Esophagus muscularis mucosa (tissue), 4 donors: ENCODE measurements around the gene STAG2. TPM values are rescaled to one million over a fixed set of nuclear protein-coding genes. Genes with fewer than 3 reads are reported as not detected.

ENCODE experiments used
- DNase-seq: peaks from one replicate; pipeline ENCODE4 v3.0.0-alpha.2; 2017; ENCODE audit errors: extremely low spot score
- H3K27ac ChIP-seq, 4 donors: fragments of 200-600 bp; sonication (generic); replicated peaks in 1 of 4; 1 replicate in 3 of 4; 2 replicates in 1 of 4; pipeline ENCODE4 v1.5.1; 2016 to 2019; ENCODE audit warnings: mild to moderate bottlenecking in 1 of 4
- H3K27me3 ChIP-seq, 4 donors: fragments of 200-600 bp; sonication (generic); one replicate each; pipeline versions ENCODE4 v1.5.1 to v1.6.0; 2016 to 2019
- H3K36me3 ChIP-seq, 4 donors: fragments of 200-600 bp; sonication (generic); one replicate each; pipeline ENCODE4 v1.5.1; 2016 to 2019
- H3K4me1 ChIP-seq, 4 donors: fragments of 200-600 bp; sonication (generic); one replicate each; pipeline ENCODE4 v1.5.1; 2016 to 2019
- H3K4me3 ChIP-seq, 4 donors: fragments of 200-600 bp; sonication (generic); 1 replicate in 2 of 4; 2 replicates in 2 of 4; pipeline ENCODE4 v1.5.1; 2016 to 2019; ENCODE audit warnings: mild to moderate bottlenecking in 4 of 4, moderate library complexity in 1 of 4
- H3K9me3 ChIP-seq, 4 donors: fragments of 200-600 bp; sonication (generic); 1 replicate in 3 of 4; 2 replicates in 1 of 4; pipeline ENCODE4 v1.5.1; 2016 to 2019
- EP300 ChIP-seq: sonication (generic); formaldehyde crosslinking; IDR thresholded peaks from one replicate; pipeline ENCODE4 v1.6.1; 2017; ENCODE audit warnings: antibody characterized with exemption
- POLR2A ChIP-seq: fragments of 450-650 bp; IDR thresholded peaks from one replicate; pipeline ENCODE4 v1.6.1; 2017; ENCODE audit warnings: antibody characterized with exemption, moderate library complexity, mild to moderate bottlenecking, low read depth
- POLR2AphosphoS5 ChIP-seq, 2 donors: sonication (generic); formaldehyde crosslinking; IDR thresholded peaks; one replicate each; pipeline ENCODE4 v1.6.1; 2017; ENCODE audit warnings: antibody characterized with exemption in 2 of 2
- WGBS: methylation state at CpG from one replicate; pipeline ENCODE4 v1.1.5; 2018; 5-methylcytosine and 5-hydroxymethylcytosine counted together
- intact Hi-C: fragments of 100-400 bp; cut with DNase I; formaldehyde crosslinking; loops from one replicate; pipeline ENCODE4 v1.15.1; 2023
- total RNA-seq, 4 donors: library from RNA; depleted of rRNA; stranded (reverse); fragments of >200 nt; gene quantifications; one replicate each; pipeline versions ENCODE4 v1.1.0 to v1.2.1, GENCODE V29; 2016
- TF ChIP-seq, protein P1 (sequence below), 3 experiments: fragments of 200-600 bp in 2 of 3; fragments of 450-650 bp in 1 of 3; sonication (generic) in 2 of 3; IDR thresholded peaks; one replicate each; pipeline ENCODE4 v1.5.1; 2017 to 2019; ENCODE audit warnings: antibody characterized with exemption in 3 of 3, mild to moderate bottlenecking in 2 of 3, moderate library complexity in 1 of 3

Gene STAG2
- total RNA-seq, 4 donors from 2014 or later, result 60.6 to 94.3 (median 84.7) TPM

DNA sequence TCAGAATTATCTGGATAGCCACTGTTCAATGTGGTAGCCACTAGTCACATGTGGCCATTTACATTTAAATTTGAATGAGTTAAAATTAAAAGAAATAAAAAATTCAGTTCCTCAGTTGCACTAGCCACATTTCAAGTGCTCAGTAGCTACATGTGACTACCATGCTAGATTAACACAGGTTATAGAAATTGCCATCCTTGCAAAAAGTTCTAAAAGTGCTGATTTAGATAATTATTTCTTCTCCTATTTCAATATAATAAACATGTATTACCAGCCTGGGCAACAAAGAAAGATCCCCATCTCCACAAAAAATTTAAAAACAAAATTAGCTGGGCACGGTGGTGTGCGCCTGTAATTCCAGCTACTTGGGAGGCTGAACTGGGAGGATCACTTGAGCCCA is 11.7 kb upstream of the STAG2 start:
- H3K4me1 ChIP-seq, result no peaks in the 10 kb centered on the region
- H3K36me3 ChIP-seq, result no peaks in the 10 kb centered on the region
- H3K9me3 ChIP-seq, result no peaks in the 10 kb centered on the region
- H3K27ac ChIP-seq, result no peak overlapping the region
- intact Hi-C loops, result no loop called here
- H3K27me3 ChIP-seq, result no peaks in the 10 kb centered on the region
- no peak for DNase-seq
- 84% methylated on average over 2 of the region's 2 CpGs for WGBS
- TF ChIP-seq, protein P1, sequence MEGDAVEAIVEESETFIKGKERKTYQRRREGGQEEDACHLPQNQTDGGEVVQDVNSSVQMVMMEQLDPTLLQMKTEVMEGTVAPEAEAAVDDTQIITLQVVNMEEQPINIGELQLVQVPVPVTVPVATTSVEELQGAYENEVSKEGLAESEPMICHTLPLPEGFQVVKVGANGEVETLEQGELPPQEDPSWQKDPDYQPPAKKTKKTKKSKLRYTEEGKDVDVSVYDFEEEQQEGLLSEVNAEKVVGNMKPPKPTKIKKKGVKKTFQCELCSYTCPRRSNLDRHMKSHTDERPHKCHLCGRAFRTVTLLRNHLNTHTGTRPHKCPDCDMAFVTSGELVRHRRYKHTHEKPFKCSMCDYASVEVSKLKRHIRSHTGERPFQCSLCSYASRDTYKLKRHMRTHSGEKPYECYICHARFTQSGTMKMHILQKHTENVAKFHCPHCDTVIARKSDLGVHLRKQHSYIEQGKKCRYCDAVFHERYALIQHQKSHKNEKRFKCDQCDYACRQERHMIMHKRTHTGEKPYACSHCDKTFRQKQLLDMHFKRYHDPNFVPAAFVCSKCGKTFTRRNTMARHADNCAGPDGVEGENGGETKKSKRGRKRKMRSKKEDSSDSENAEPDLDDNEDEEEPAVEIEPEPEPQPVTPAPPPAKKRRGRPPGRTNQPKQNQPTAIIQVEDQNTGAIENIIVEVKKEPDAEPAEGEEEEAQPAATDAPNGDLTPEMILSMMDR (IDR thresholded peaks at IDR 0.05), result no peak
- TF ChIP-seq POLR2A (no peak), EP300 (no peak), POLR2AphosphoS5 (IDR thresholded peaks at IDR 0.05) (no peak)
- no peak overlapping the region for H3K4me3 ChIP-seq

DNA sequence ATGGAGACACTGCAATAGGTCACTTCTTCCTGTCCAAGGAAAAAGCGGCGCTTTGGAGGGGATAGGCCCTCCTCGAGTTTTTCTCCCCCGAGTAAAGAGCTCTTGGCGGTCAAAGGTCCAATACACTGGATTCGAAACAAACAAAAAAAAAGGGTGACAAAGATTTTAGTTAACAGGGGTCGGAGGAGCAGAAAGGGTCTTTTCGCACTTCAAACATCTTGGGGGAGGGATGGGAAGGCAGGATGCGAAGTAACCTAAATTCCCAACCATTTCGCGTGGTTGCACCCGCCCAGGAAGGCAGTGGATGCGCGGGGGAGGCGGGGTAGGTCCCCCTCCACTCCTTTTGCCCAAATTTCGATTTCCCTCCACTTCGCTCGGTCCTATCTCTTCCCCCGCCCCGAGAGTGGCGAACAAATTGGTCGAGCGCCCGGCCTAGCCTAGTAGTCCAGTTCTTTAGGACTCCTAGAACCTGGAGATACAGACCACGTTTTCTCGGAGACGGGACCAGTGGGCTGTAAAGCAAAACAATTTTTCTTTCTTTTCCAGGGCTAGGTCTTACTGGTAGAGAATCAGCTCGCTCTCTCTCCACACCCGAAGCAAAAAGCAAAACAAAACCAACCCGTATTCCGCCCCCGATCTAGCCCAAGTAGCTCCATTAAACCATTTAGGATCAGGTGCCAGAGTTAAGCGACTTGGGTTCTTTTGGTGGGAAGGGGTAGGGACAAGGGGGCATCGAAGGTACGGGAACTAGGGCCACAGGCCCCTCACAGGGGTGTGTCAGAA is 2.0 kb upstream of the STAG2 start:
- intact Hi-C loops, result loop anchor here (2.0 to 5.0 kb wide), 2 partner anchors 15 to 127 kb away; no protein-coding TSS in a partner anchor
- WGBS, result 47% methylated on average over 35 of the region's 35 CpGs
- no peaks in the 10 kb centered on the region for H3K36me3 ChIP-seq
- TF ChIP-seq EP300 (no peak), POLR2A (no peak), POLR2AphosphoS5 (IDR thresholded peaks at IDR 0.05) (no peak)
- TF ChIP-seq, protein P1 (IDR thresholded peaks at IDR 0.05), result no peak
- no peaks in the 10 kb centered on the region for H3K9me3 ChIP-seq
- no peaks in the 10 kb centered on the region for H3K27me3 ChIP-seq
- H3K4me1 ChIP-seq, result peaks cover 4 to 17% (median 7%) of the 10 kb centered on the region in 4 donors
- DNase-seq, result peak; percentile 90
- H3K27ac ChIP-seq, result peak overlapping the region; percentile 90 to 97 (median 96)
- peak overlapping the region; percentile 71 to 75 (median 74) for H3K4me3 ChIP-seq

DNA sequence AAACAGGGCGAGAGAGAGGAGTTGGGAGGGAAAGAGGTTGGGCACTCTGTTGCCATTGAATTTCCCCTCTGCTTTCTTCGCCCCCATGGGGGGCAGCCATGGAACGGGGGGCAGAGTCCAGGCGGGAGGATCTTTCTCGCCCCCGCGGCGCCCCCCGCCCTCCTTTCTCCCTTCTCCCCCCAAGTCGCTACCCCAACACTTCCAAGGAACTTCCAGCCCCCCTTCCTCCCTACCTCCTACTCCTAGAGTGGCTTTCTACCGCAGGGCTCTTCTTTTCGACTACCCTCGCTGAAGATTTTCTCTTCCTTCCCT is 594 bp upstream of the STAG2 start:
- intact Hi-C loops, result loop anchor here (2.0 kb wide), 1 partner anchor 14 kb away; no protein-coding TSS in a partner anchor
- no peaks in the 10 kb centered on the region for H3K36me3 ChIP-seq
- peak overlapping the region; percentile 96 to 98 (median 97) for H3K27ac ChIP-seq
- H3K27me3 ChIP-seq, result no peaks in the 10 kb centered on the region
- H3K4me3 ChIP-seq, result peak overlapping the region; percentile 71 to 81 (median 74)
- 15% methylated on average over 9 of the region's 13 CpGs for WGBS
- no peaks in the 10 kb centered on the region for H3K9me3 ChIP-seq
- no peak for DNase-seq
- no peak for TF ChIP-seq POLR2AphosphoS5 (IDR thresholded peaks at IDR 0.05)
- TF ChIP-seq EP300, result no peak
- no peak for TF ChIP-seq POLR2A
- TF ChIP-seq, protein P1 (IDR thresholded peaks at IDR 0.05), result no peak
- H3K4me1 ChIP-seq, result peaks cover 8 to 31% (median 17%) of the 10 kb centered on the region in 4 donors

DNA sequence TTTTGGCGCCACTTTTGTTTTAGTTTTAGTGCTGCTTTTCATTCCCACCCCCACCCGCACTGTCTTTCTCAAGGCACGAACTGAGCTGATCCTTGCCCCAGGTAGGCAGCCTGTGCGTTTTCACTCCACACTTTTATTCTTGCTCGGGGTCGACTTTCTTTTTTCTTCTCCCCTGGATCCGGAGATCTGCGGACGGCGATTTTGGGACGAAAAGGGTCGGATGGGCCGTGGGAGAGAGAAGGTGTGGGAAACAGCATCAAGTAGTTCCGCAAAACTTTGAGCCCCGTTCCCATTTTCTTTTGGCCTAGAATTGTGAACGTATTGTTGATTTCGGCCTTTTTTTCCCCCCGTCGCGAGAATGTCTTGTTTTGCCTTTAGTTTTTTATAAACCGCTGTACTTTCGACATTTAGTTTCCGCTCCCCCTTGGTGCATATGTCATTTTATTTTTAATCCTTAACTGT is 531 bp downstream of the STAG2 start:
- no peaks in the 10 kb centered on the region for H3K36me3 ChIP-seq
- peak overlapping the region; percentile 96 to 98 (median 97) for H3K27ac ChIP-seq
- DNase-seq, result no peak
- TF ChIP-seq POLR2A (no peak), EP300 (no peak), POLR2AphosphoS5 (IDR thresholded peaks at IDR 0.05) (no peak)
- TF ChIP-seq, protein P1 (IDR thresholded peaks at IDR 0.05), result no peak
- 33% methylated on average over 23 of the region's 23 CpGs for WGBS
- intact Hi-C loops, result no loop called here
- H3K4me1 ChIP-seq, result peaks cover 8 to 43% (median 19%) of the 10 kb centered on the region in 4 donors
- H3K4me3 ChIP-seq, result peak overlapping the region; percentile 71 to 81 (median 74)
- H3K27me3 ChIP-seq, result no peaks in the 10 kb centered on the region
- H3K9me3 ChIP-seq, result no peaks in the 10 kb centered on the region
